Measurements from ENCODE around the gene C2CD5. TPM values are rescaled to one million over a fixed set of nuclear protein-coding genes. Genes with fewer than 3 reads are reported as not detected.
"Not testable (repeated sequence)": the region's sequence is repeated elsewhere in the genome, so short reads cannot be mapped to it uniquely, and the experiment has no call there.

C2CD5 gene
- total RNA-seq, 3 donors from 2014 or later (not counting 1 experiment from before 2014, with no cell fraction given): 31.2 to 42.8 (median 41.9) TPM

GRCh38 chr12:22494319-22494718 is 50.0 kb downstream of the C2CD5 start:
- ATAC-seq (no peak), DNase-seq (no peak)
- H3K36me3 ChIP-seq (ENCODE audit: control insufficient read depth, insufficient read depth, low read length): peaks cover 31% of the 10 kb centered on the region
- WGBS (ENCODE audit: insufficient coverage): no CpG with 5 or more reads among the region's 1 CpG
- TF ChIP-seq CTCF (IDR thresholded peaks at IDR 0.05): no peak
- H3K9me3 ChIP-seq (ENCODE audit: control insufficient read depth, insufficient read depth, low read length): no peaks in the 10 kb centered on the region
- no peaks in the 10 kb centered on the region for H3K27me3 ChIP-seq (ENCODE audit: control insufficient read depth, insufficient read depth, low read length)
- Mint-ChIP-seq H3K9me3 (no peaks in the 10 kb centered on the region), H3K4me1 (no peaks in the 10 kb centered on the region), H3K27me3 (ENCODE audit: low read depth in 2 of 2) (no peaks in the 10 kb centered on the region), H3K27ac (no peak overlapping the region), H3K36me3 (peaks cover 7% of the 10 kb centered on the region), H3K4me3 (no peak overlapping the region)
- H3K4me3 ChIP-seq (ENCODE audit: low read length): no peak overlapping the region
- intact Hi-C loops (cut with micrococcal nuclease): no loop called here
- H3K4me1 ChIP-seq (ENCODE audit: control insufficient read depth, insufficient read depth, low read length): no peaks in the 10 kb centered on the region
- H3K27ac ChIP-seq (ENCODE audit: low read length): no peak overlapping the region

- 88% methylated on average over 1 of the region's 1 CpG for WGBS (ENCODE audit: insufficient coverage)
- DNase-seq (no peak), ATAC-seq (no peak)
- no peak for TF ChIP-seq CTCF (IDR thresholded peaks at IDR 0.05)
- Histone ChIP-seq H3K27me3 (ENCODE audit: control insufficient read depth, insufficient read depth, low read length) (no peaks in the 10 kb centered on the region), H3K4me3 (ENCODE audit: low read length) (no peak overlapping the region), H3K27ac (ENCODE audit: low read length) (no peak overlapping the region), H3K36me3 (ENCODE audit: control insufficient read depth, insufficient read depth, low read length) (peaks cover 36% of the 10 kb centered on the region), H3K4me1 (ENCODE audit: control insufficient read depth, insufficient read depth, low read length) (no peaks in the 10 kb centered on the region), H3K9me3 (ENCODE audit: control insufficient read depth, insufficient read depth, low read length) (no peaks in the 10 kb centered on the region)
- no peak overlapping the region for H3K4me3 Mint-ChIP-seq
- H3K27me3 Mint-ChIP-seq (ENCODE audit: low read depth in 2 of 2): no peaks in the 10 kb centered on the region
- H3K36me3 Mint-ChIP-seq: peaks cover 7% of the 10 kb centered on the region
- H3K4me1 Mint-ChIP-seq: no peaks in the 10 kb centered on the region
- H3K9me3 Mint-ChIP-seq: no peaks in the 10 kb centered on the region
- intact Hi-C loops (cut with micrococcal nuclease): no loop called here
- no peak overlapping the region for H3K27ac Mint-ChIP-seq
These were observed 53.3 kb downstream of the C2CD5 start for GRCh38 chr12:22491034-22491433.

GRCh38 chr12:22488478-22488877 is 55.9 kb downstream of the C2CD5 start:
- 100% methylated on average over 1 of the region's 3 CpGs for WGBS (ENCODE audit: insufficient coverage)
- Histone ChIP-seq H3K4me3 (ENCODE audit: low read length) (no peak overlapping the region), H3K27ac (ENCODE audit: low read length) (no peak overlapping the region), H3K4me1 (ENCODE audit: control insufficient read depth, insufficient read depth, low read length) (no peaks in the 10 kb centered on the region), H3K36me3 (ENCODE audit: control insufficient read depth, insufficient read depth, low read length) (peaks cover 46% of the 10 kb centered on the region), H3K9me3 (ENCODE audit: control insufficient read depth, insufficient read depth, low read length) (no peaks in the 10 kb centered on the region), H3K27me3 (ENCODE audit: control insufficient read depth, insufficient read depth, low read length) (no peaks in the 10 kb centered on the region)
- H3K4me1 Mint-ChIP-seq: no peaks in the 10 kb centered on the region
- no peak for TF ChIP-seq CTCF (IDR thresholded peaks at IDR 0.05)
- ATAC-seq: no peak
- peaks cover 14% of the 10 kb centered on the region for H3K36me3 Mint-ChIP-seq
- DNase-seq: no peak
- no peaks in the 10 kb centered on the region for H3K9me3 Mint-ChIP-seq
- intact Hi-C loops (cut with micrococcal nuclease): no loop called here
- no peak overlapping the region for H3K4me3 Mint-ChIP-seq
- H3K27me3 Mint-ChIP-seq (ENCODE audit: low read depth in 2 of 2): no peaks in the 10 kb centered on the region
- no peak overlapping the region for H3K27ac Mint-ChIP-seq

GRCh38 chr12:22487683-22488082 is 56.7 kb downstream of the C2CD5 start:
- H3K4me3 Mint-ChIP-seq; H3K4me1 ChIP-seq (ENCODE audit: control insufficient read depth, insufficient read depth, low read length); H3K9me3 Mint-ChIP-seq; H3K4me3 ChIP-seq (ENCODE audit: low read length); H3K27me3 Mint-ChIP-seq (ENCODE audit: low read depth in 2 of 2); ATAC-seq; H3K27ac ChIP-seq (ENCODE audit: low read length); H3K4me1 Mint-ChIP-seq; intact Hi-C loops (cut with micrococcal nuclease); H3K9me3 ChIP-seq (ENCODE audit: control insufficient read depth, insufficient read depth, low read length); H3K27ac Mint-ChIP-seq; DNase-seq; H3K27me3 ChIP-seq (ENCODE audit: control insufficient read depth, insufficient read depth, low read length): not testable (repeated sequence)
- H3K36me3 Mint-ChIP-seq: peaks cover 17% of the 10 kb centered on the region
- H3K36me3 ChIP-seq (ENCODE audit: control insufficient read depth, insufficient read depth, low read length): peaks cover 48% of the 10 kb centered on the region
- no CpG with 5 or more reads among the region's 3 CpGs for WGBS (ENCODE audit: insufficient coverage)

Measured in natural killer cell (primary cell).